HepG2 (cell line): ENCODE results near the gene BBOF1. TPM values are rescaled to one million over a fixed set of nuclear protein-coding genes. Genes with fewer than 3 reads are reported as not detected.

Source experiments
- HIVEP1 ChIP-seq: sonication (generic); formaldehyde crosslinking; IDR thresholded peaks from 2 replicates; pipeline ENCODE4 v1.4.0; 2020; ENCODE audit warnings: mild to moderate bottlenecking, missing genetic modification reagents
- MAFF ChIP-seq: IDR thresholded peaks from 2 replicates; pipeline ENCODE4 v1.6.1; 2011; ENCODE audit warnings: low read depth, low read length, improper control_type of control experiment
- MAZ ChIP-seq, 2 experiments: sonication (generic) in 1 of 2; formaldehyde crosslinking in 1 of 2; IDR thresholded peaks; 2 replicates each; pipeline versions ENCODE4 v1.5.0 to v1.6.1; 2012 to 2020; ENCODE audit warnings: low read depth in 2 of 2, mild to moderate bottlenecking in 2 of 2, borderline replicate concordance in 1 of 2, improper control_type of control experiment in 1 of 2, low read length in 1 of 2, missing genetic modification reagents in 1 of 2, moderate library complexity in 1 of 2
- MIXL1 ChIP-seq: IDR thresholded peaks from 2 replicates; pipeline ENCODE4 v1.6.1; 2016
- MZF1 ChIP-seq: sonication (generic); formaldehyde crosslinking; IDR thresholded peaks from 2 replicates; pipeline ENCODE4 v1.8.1; 2023; ENCODE audit warnings: mild to moderate bottlenecking, missing genetic modification reagents, borderline replicate concordance
- NCOA1 ChIP-seq: sonication (generic); formaldehyde crosslinking; IDR thresholded peaks from 2 replicates; pipeline ENCODE4 v1.9.0; 2021; ENCODE audit warnings: missing genetic modification reagents
- NR2F1 ChIP-seq, 2 experiments: fragments of 450-650 bp in 1 of 2; formaldehyde crosslinking in 1 of 2; IDR thresholded peaks; 2 replicates each; pipeline versions ENCODE4 v1.5.0 to v1.6.1; 2016 to 2020; ENCODE audit warnings: mild to moderate bottlenecking in 1 of 2, missing compliant biosample characterization in 1 of 2, missing genetic modification reagents in 1 of 2, moderate library complexity in 1 of 2
- WIZ ChIP-seq: sonication (generic); formaldehyde crosslinking; IDR thresholded peaks from 2 replicates; pipeline ENCODE4 v1.5.1; 2020; ENCODE audit warnings: mild to moderate bottlenecking, missing genetic modification reagents
- ZKSCAN8 ChIP-seq: IDR thresholded peaks from 2 replicates; pipeline ENCODE4 v1.6.1; 2016; ENCODE audit warnings: borderline replicate concordance, missing genetic modification reagents, missing compliant biosample characterization
- ZNF264 ChIP-seq: sonication (generic); formaldehyde crosslinking; IDR thresholded peaks from 2 replicates; pipeline ENCODE4 v1.4.0; 2020; ENCODE audit warnings: missing genetic modification reagents
- ZNF337 ChIP-seq: sonication (generic); formaldehyde crosslinking; IDR thresholded peaks from 2 replicates; pipeline ENCODE4 v1.5.1; 2020; ENCODE audit warnings: missing genetic modification reagents, low read depth, mild to moderate bottlenecking, borderline replicate concordance
- ZNF839 ChIP-seq: sonication (generic); formaldehyde crosslinking; IDR thresholded peaks from 2 replicates; pipeline ENCODE4 v1.4.0; 2020; ENCODE audit warnings: missing genetic modification reagents, mild to moderate bottlenecking, borderline replicate concordance
- polyA plus RNA-seq, 8 experiments: library from polyadenylated mRNA; depleted of rRNA in 3 of 8; stranded (reverse) in 7 of 8; unstranded in 1 of 8; fragments of >200 nt; fragmentation: Illumina TruSeq in 4 of 8; extraction: Trizol in 4 of 8; gene quantifications; 2 replicates each; pipeline versions ENCODE4 v1.2.1 to v1.2.3, GENCODE V29; 2011 to 2016; ENCODE audit warnings: low read depth in 4 of 8, missing spikeins in 1 of 8, mixed read lengths in 1 of 8; ENCODE audit not compliant: insufficient read depth in 1 of 8
- total RNA-seq, 5 experiments: library from RNA; depleted of rRNA; stranded (reverse); fragments of >200 nt; fragmentation: Illumina TruSeq; extraction: Trizol; gene quantifications; 2 replicates each; pipeline ENCODE4 v1.2.3, GENCODE V29; 2016; ENCODE audit warnings: low read depth in 1 of 5
- TF ChIP-seq, protein P1 (sequence below), 2 experiments: sonication (generic) in 1 of 2; formaldehyde crosslinking in 1 of 2; IDR thresholded peaks; 2 replicates each; pipeline versions ENCODE4 v1.5.1 to v1.6.1; 2011 to 2020; ENCODE audit warnings: borderline replicate concordance in 1 of 2, low read depth in 1 of 2, low read length in 1 of 2, mild to moderate bottlenecking in 1 of 2, missing genetic modification reagents in 1 of 2, moderate library complexity in 1 of 2
- TF ChIP-seq, protein P2 (sequence below): sonication (generic); formaldehyde crosslinking; IDR thresholded peaks from 2 replicates; pipeline ENCODE4 v1.5.0; 2020; ENCODE audit warnings: missing genetic modification reagents, mild to moderate bottlenecking, borderline replicate concordance
- TF ChIP-seq, protein P3 (sequence below), 2 experiments: fragments of 450-650 bp in 1 of 2; sonication (generic) in 1 of 2; formaldehyde crosslinking in 1 of 2; IDR thresholded peaks; 2 replicates each; pipeline versions ENCODE4 v1.6.1 to v1.8.0; 2016 to 2022; ENCODE audit warnings: antibody characterized with exemption in 1 of 2, mild to moderate bottlenecking in 1 of 2, missing genetic modification reagents in 1 of 2
- TF ChIP-seq, protein P4 (sequence below): sonication (generic); formaldehyde crosslinking; IDR thresholded peaks from 2 replicates; pipeline ENCODE4 v1.5.0; 2020; ENCODE audit warnings: missing genetic modification reagents, mild to moderate bottlenecking, borderline replicate concordance

Gene BBOF1
- total and polyA plus RNA-seq, 2 of the 13 experiments (the other 11 are each of a cell fraction or from before 2014, with no cell fraction given): 1.6 to 2.3 TPM

DNA sequence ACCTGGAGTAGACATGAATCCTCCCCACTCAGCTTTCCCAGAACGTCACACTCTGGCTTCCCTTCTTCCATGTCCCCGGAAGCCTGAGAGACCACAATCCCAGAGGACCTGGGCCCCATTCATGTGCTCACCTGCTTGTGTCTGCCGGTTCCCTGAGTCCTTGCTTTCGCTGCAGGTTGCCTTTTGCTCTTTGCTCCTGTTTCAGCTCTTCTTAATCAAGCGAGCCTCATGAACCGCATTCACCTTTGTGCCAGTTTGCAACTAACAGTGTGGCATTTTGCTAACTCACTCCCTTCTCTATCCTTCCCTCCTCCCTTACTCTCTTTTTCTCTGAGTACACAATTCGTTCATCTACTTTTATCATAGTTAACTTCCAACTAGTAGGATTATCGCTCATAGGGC, 23.2 kb upstream of the BBOF1 start (continued):
- TF ChIP-seq, protein P1, sequence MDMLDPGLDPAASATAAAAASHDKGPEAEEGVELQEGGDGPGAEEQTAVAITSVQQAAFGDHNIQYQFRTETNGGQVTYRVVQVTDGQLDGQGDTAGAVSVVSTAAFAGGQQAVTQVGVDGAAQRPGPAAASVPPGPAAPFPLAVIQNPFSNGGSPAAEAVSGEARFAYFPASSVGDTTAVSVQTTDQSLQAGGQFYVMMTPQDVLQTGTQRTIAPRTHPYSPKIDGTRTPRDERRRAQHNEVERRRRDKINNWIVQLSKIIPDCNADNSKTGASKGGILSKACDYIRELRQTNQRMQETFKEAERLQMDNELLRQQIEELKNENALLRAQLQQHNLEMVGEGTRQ (IDR thresholded peaks at IDR 0.05; ENCODE audit: low read depth, low read length): no peak
- TF ChIP-seq, protein P1 (CRISPR knock-in tag; IDR thresholded peaks at IDR 0.05; ENCODE audit: borderline replicate concordance): no peak
- TF ChIP-seq MZF1 (no peak), MAZ (IDR thresholded peaks at IDR 0.05; ENCODE audit: borderline replicate concordance, low read depth, low read length) (no peak), MAZ (CRISPR knock-in tag; IDR thresholded peaks at IDR 0.05; ENCODE audit: low read depth) (no peak), NCOA1 (CRISPR knock-in tag) (no peak), HIVEP1 (CRISPR knock-in tag) (no peak), ZNF264 (no peak), MIXL1 (CRISPR knock-in tag) (peak; percentile 76; the same call in 1 of the 2 replicates), ZNF337 (CRISPR knock-in tag) (no peak), MAFF (no peak), WIZ (no peak), NR2F1 (CRISPR knock-in tag; IDR thresholded peaks at IDR 0.05) (peak in 1 of 2 experiments; percentile 19; a peak in 1 of 4 replicates), ZKSCAN8 (CRISPR knock-in tag) (peak; percentile 54; the same call in 1 of the 2 replicates), ZNF839 (CRISPR knock-in tag) (no peak)
- TF ChIP-seq, protein P2, sequence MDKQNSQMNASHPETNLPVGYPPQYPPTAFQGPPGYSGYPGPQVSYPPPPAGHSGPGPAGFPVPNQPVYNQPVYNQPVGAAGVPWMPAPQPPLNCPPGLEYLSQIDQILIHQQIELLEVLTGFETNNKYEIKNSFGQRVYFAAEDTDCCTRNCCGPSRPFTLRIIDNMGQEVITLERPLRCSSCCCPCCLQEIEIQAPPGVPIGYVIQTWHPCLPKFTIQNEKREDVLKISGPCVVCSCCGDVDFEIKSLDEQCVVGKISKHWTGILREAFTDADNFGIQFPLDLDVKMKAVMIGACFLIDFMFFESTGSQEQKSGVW: no peak
- TF ChIP-seq, protein P3, sequence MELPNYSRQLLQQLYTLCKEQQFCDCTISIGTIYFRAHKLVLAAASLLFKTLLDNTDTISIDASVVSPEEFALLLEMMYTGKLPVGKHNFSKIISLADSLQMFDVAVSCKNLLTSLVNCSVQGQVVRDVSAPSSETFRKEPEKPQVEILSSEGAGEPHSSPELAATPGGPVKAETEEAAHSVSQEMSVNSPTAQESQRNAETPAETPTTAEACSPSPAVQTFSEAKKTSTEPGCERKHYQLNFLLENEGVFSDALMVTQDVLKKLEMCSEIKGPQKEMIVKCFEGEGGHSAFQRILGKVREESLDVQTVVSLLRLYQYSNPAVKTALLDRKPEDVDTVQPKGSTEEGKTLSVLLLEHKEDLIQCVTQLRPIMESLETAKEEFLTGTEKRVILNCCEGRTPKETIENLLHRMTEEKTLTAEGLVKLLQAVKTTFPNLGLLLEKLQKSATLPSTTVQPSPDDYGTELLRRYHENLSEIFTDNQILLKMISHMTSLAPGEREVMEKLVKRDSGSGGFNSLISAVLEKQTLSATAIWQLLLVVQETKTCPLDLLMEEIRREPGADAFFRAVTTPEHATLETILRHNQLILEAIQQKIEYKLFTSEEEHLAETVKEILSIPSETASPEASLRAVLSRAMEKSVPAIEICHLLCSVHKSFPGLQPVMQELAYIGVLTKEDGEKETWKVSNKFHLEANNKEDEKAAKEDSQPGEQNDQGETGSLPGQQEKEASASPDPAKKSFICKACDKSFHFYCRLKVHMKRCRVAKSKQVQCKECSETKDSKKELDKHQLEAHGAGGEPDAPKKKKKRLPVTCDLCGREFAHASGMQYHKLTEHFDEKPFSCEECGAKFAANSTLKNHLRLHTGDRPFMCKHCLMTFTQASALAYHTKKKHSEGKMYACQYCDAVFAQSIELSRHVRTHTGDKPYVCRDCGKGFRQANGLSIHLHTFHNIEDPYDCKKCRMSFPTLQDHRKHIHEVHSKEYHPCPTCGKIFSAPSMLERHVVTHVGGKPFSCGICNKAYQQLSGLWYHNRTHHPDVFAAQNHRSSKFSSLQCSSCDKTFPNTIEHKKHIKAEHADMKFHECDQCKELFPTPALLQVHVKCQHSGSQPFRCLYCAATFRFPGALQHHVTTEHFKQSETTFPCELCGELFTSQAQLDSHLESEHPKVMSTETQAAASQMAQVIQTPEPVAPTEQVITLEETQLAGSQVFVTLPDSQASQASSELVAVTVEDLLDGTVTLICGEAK (IDR thresholded peaks at IDR 0.05): no peak
- TF ChIP-seq, protein P3 (CRISPR knock-in tag; IDR thresholded peaks at IDR 0.05): no peak
- TF ChIP-seq, protein P4, sequence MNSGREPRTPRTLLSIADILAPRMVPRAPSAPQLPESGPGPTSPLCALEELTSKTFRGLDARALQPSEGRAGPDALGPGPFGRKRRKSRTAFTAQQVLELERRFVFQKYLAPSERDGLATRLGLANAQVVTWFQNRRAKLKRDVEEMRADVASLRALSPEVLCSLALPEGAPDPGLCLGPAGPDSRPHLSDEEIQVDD (CRISPR knock-in tag): no peak
